ENCODE data around the gene ACIN1.

The ACIN1 gene

DNA sequence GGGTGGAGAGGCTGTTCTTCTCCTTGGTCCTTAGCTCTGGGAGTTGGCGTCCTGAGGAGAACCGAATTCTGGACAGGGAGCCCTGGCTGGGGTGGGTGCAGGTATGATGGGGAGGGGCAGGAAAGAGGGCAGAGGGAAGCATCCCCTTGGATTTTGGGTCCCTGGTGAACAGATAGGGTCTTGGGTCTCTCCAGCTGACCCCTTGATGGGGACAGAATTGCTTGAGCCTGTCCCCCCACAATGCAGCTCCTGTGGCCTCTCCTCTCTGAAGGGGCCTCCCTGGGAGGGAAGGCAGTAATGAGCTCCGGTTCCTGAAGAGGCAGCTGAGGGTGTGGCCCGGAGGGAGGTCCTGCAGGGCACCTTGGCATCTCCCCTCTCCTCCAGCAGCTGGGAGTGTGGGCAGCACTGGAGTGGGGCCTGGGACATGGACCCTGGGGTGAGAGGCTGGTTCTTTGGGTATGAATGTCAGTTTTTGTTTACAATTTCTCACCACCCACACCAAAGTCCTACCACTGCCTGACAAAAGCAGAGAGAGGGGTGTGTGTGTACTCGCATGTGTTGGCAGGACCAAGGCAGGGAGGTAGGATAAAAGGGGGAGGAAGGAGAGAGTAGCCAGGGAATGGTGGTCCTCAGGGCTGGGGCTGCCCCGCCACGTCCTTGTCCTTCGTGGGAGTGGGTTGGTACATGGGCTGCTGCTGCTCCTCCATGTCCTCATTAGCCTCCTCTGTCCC is 31.8 kb upstream of the ACIN1 start:
- Histone ChIP-seq H3K4me1 (ENCODE audit: insufficient read depth, low read length, severe bottlenecking) (no peaks in the 10 kb centered on the region), H3K9me3 (ENCODE audit: low read length) (no peaks in the 10 kb centered on the region), H3K27me3 (ENCODE audit: insufficient read depth, low read length) (no peaks in the 10 kb centered on the region; the same call in 1 of the 2 replicates), H3K9me2 (ENCODE audit: low read depth, low read length) (no peaks in the 10 kb centered on the region), H4K20me1 (ENCODE audit: insufficient read depth, low read length) (no peaks in the 10 kb centered on the region), H3K36me3 (ENCODE audit: insufficient read depth, low read length) (no peaks in the 10 kb centered on the region), H3F3A (ENCODE audit: insufficient read depth, low read length) (no peaks in the 10 kb centered on the region), H3K79me2 (ENCODE audit: insufficient read depth, low read length) (no peaks in the 10 kb centered on the region), H3K9ac (ENCODE audit: low read length) (no peak overlapping the region), H3K4me2 (ENCODE audit: low read length) (no peak overlapping the region), H3K4me3 (ENCODE audit: low read depth, low read length, poor library complexity, severe bottlenecking) (no peak overlapping the region), H2AFZ (ENCODE audit: low read length) (no peak overlapping the region), H3K27ac (ENCODE audit: low read depth, low read length, poor library complexity, severe bottlenecking) (no peak overlapping the region)
- TF ChIP-seq, protein P1, sequence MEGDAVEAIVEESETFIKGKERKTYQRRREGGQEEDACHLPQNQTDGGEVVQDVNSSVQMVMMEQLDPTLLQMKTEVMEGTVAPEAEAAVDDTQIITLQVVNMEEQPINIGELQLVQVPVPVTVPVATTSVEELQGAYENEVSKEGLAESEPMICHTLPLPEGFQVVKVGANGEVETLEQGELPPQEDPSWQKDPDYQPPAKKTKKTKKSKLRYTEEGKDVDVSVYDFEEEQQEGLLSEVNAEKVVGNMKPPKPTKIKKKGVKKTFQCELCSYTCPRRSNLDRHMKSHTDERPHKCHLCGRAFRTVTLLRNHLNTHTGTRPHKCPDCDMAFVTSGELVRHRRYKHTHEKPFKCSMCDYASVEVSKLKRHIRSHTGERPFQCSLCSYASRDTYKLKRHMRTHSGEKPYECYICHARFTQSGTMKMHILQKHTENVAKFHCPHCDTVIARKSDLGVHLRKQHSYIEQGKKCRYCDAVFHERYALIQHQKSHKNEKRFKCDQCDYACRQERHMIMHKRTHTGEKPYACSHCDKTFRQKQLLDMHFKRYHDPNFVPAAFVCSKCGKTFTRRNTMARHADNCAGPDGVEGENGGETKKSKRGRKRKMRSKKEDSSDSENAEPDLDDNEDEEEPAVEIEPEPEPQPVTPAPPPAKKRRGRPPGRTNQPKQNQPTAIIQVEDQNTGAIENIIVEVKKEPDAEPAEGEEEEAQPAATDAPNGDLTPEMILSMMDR (IDR thresholded peaks at IDR 0.05; ENCODE audit: low read length) = no peak
- TF ChIP-seq EZH2 (IDR thresholded peaks at IDR 0.05; ENCODE audit: borderline replicate concordance, low read length) = no peak

DNA sequence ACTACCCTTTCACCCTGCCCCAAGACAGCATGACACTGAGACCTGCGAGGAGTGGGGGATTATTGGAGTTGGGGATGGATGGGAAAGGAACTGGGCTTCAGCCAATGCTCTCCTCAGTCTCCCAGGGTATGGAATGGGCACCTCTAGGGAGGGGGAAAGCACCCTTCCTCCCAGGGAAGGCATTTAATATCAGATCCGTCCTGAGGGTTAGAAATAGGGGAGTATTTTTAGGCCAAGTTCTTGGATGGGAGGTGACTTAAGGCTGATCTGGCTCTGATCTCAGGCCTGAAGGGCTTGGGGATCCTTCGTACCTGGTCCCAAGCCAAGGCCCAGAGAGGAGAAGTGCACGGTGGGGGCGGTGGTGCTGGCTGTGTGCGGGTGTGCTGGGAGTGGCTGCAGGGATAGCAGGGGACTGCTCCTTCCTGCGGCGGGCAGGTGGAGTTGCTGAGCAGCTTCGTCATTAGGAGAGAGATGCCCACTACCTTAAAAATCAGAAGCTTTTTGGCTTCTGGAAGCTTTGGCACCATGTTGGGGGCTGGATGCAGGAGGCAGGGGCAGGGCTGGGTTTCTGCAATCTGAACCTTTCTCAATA is 31.1 kb upstream of the ACIN1 start:
- Histone ChIP-seq H3K27ac (ENCODE audit: low read depth, low read length, poor library complexity, severe bottlenecking) (no peak overlapping the region), H4K20me1 (ENCODE audit: insufficient read depth, low read length) (no peaks in the 10 kb centered on the region), H3K9me3 (ENCODE audit: low read length) (no peaks in the 10 kb centered on the region), H3K4me2 (ENCODE audit: low read length) (no peak overlapping the region), H3K4me1 (ENCODE audit: insufficient read depth, low read length, severe bottlenecking) (peaks cover 3% of the 10 kb centered on the region), H3K9me2 (ENCODE audit: low read depth, low read length) (no peaks in the 10 kb centered on the region), H3F3A (ENCODE audit: insufficient read depth, low read length) (no peaks in the 10 kb centered on the region), H3K36me3 (ENCODE audit: insufficient read depth, low read length) (no peaks in the 10 kb centered on the region), H3K9ac (ENCODE audit: low read length) (no peak overlapping the region), H3K27me3 (ENCODE audit: insufficient read depth, low read length) (no peaks in the 10 kb centered on the region; the same call in 1 of the 2 replicates), H3K4me3 (ENCODE audit: low read depth, low read length, poor library complexity, severe bottlenecking) (no peak overlapping the region), H2AFZ (ENCODE audit: low read length) (no peak overlapping the region), H3K79me2 (ENCODE audit: insufficient read depth, low read length) (no peaks in the 10 kb centered on the region)
- no peak for TF ChIP-seq EZH2 (IDR thresholded peaks at IDR 0.05; ENCODE audit: borderline replicate concordance, low read length)
- TF ChIP-seq, protein P1 (IDR thresholded peaks at IDR 0.05; ENCODE audit: low read length) = no peak

DNA sequence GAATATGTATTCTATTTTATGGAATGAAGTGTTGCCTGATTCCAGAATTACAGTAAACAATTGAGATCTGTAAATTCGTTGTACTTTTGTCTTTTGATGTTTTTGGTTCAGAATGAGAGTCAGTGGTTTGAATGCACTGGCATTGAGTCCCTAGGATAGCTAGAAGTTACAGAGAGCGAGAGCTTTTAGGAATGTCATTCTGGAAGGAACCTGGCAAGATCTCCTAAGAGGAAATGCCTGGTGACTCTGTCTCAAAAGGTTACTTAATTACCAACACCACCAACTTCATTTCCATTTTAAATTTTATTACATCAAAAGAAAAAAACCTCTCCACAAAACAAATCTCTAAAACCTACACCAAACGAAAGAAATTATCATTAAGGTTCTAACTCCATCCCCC is 30.1 kb upstream of the ACIN1 start:
- peaks cover 13% of the 10 kb centered on the region for H3K4me1 ChIP-seq (ENCODE audit: insufficient read depth, low read length, severe bottlenecking)
- H3K36me3 ChIP-seq (ENCODE audit: insufficient read depth, low read length) = no peaks in the 10 kb centered on the region
- no peaks in the 10 kb centered on the region for H4K20me1 ChIP-seq (ENCODE audit: insufficient read depth, low read length)
- H3K79me2 ChIP-seq (ENCODE audit: insufficient read depth, low read length) = no peaks in the 10 kb centered on the region
- H3K9ac ChIP-seq (ENCODE audit: low read length) = no peak overlapping the region
- no peaks in the 10 kb centered on the region for H3K9me2 ChIP-seq (ENCODE audit: low read depth, low read length)
- H3K4me3 ChIP-seq (ENCODE audit: low read depth, low read length, poor library complexity, severe bottlenecking) = no peak overlapping the region
- no peaks in the 10 kb centered on the region; the same call in 1 of the 2 replicates for H3K27me3 ChIP-seq (ENCODE audit: insufficient read depth, low read length)
- no peaks in the 10 kb centered on the region for H3F3A ChIP-seq (ENCODE audit: insufficient read depth, low read length)
- H3K9me3 ChIP-seq (ENCODE audit: low read length) = no peaks in the 10 kb centered on the region
- TF ChIP-seq, protein P1 (IDR thresholded peaks at IDR 0.05; ENCODE audit: low read length) = no peak
- TF ChIP-seq EZH2 (IDR thresholded peaks at IDR 0.05; ENCODE audit: borderline replicate concordance, low read length) = no peak
- H3K27ac ChIP-seq (ENCODE audit: low read depth, low read length, poor library complexity, severe bottlenecking) = no peak overlapping the region
- H2AFZ ChIP-seq (ENCODE audit: low read length) = no peak overlapping the region
- no peak overlapping the region for H3K4me2 ChIP-seq (ENCODE audit: low read length)

Data from OCI-LY1 (cell line).